ENCODE results near the gene TRIM33. TPM values are rescaled to one million over a fixed set of nuclear protein-coding genes. Genes with fewer than 3 reads are reported as not detected.
A peak's percentile ranks its signal among the peaks of the same experiment; 100 is the strongest.

The TRIM33 gene
- total and polyA plus RNA-seq, 10 of the 15 experiments (the other 5 are each of a cell fraction or from before 2014, with no cell fraction given), result 9.0 to 40.3 (median 22.0) TPM

DNA sequence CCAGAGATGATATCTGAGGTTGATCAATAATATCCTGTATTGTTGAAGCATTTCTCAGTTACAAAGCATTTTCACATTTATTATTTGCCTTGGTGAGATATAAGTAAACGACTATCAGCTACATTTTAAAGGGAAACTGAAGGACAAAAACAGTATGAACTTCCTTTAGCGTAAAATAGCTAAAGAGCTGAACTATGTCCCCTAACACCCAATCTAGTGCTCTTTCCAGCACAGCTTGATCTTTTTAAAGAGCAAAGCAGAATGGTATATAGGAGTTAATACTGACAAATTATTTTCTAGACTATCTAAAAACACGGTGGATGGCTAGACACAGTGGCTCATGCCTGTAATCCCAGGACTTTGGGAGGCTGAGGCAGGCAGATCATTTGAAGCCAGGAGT lies 3.5 kb downstream of the TRIM33 start:
- peaks cover 0 to 3% of the 10 kb centered on the region in 2 experiments; a peak in 1 of 4 replicates for H3K36me3 ChIP-seq (ENCODE audit: control insufficient read depth in 2 of 2, insufficient read depth in 2 of 2, low read length in 1 of 2)
- ChIA-PET SMC1A (ENCODE audit: uncharacterized antibody, unreplicated experiment) (interaction anchor here (1.0 to 2.5 kb wide), 6 partner anchors 11 to 84 kb away, joined by 3 to 13 read pairs (median 6); no protein-coding TSS in a partner anchor), CTCF (interaction anchor here (0.7 to 1.7 kb wide), 2 partner anchors 16 to 40 kb away, joined by 3 to 5 read pairs; no protein-coding TSS in a partner anchor), POLR2A (interaction anchor here (0.5 to 0.7 kb wide), 2 partner anchors 19 to 580 kb away, joined by 3 to 4 read pairs; no protein-coding TSS in a partner anchor), RAD21 (ENCODE audit: unreplicated experiment) (interaction anchor here (1.1 to 1.8 kb wide), 2 partner anchors 40 to 48 kb away, joined by 3 to 4 read pairs; no protein-coding TSS in a partner anchor)
- no peak overlapping the region for H3K9ac ChIP-seq (ENCODE audit: control insufficient read depth, insufficient read depth, low read length)
- intact Hi-C loops (cut with micrococcal nuclease; ENCODE audit: unreplicated experiment), result no loop called here
- no peaks in the 10 kb centered on the region for H3K27me3 ChIP-seq (replicated peaks in 1 of 2; ENCODE audit: control insufficient read depth in 2 of 2, insufficient read depth in 2 of 2, low read length in 1 of 2)
- in situ Hi-C loops (cut with MboI), result no loop called here
- H3K4me2 ChIP-seq (ENCODE audit: control insufficient read depth, insufficient read depth), result peak overlapping the region; percentile 30; the same call in 1 of the 2 replicates
- H2AFZ ChIP-seq (ENCODE audit: control insufficient read depth, low read depth, low read length), result no peak overlapping the region
- H3K4me3 ChIP-seq, result peak overlapping the region; percentile 93; the same call in 1 of the 2 replicates
- no TSS peak for BruUV-seq (replicated peaks)
- H4K20me1 ChIP-seq (ENCODE audit: control insufficient read depth, insufficient read depth), result no peaks in the 10 kb centered on the region; the same call in 1 of the 2 replicates
- no peak for TF ChIP-seq ZSCAN29 (IDR thresholded peaks at IDR 0.05)
- DNase-seq (ENCODE audit: low read depth, low spot score), result no peak
- FAIRE-seq, result no peak
- H3K79me2 ChIP-seq (ENCODE audit: control insufficient read depth, insufficient read depth, low read length), result peaks cover 82% of the 10 kb centered on the region
- H3K27ac ChIP-seq (ENCODE audit: control insufficient read depth, insufficient read depth), result no peak overlapping the region
- WGBS (ENCODE audit: insufficient coverage, insufficient replicate concordance, low lambda C conversion rate, missing lambda C conversion rate), result 82% methylated on average over 3 of the region's 3 CpGs
- no peaks in the 10 kb centered on the region for H3K9me3 ChIP-seq (replicated peaks; ENCODE audit: control insufficient read depth, insufficient read depth, low read length)
- ATAC-seq, result no peak
- H3K4me1 ChIP-seq (ENCODE audit: control insufficient read depth, insufficient read depth, low read length), result peaks cover 6% of the 10 kb centered on the region; the same call in 1 of the 2 replicates

DNA sequence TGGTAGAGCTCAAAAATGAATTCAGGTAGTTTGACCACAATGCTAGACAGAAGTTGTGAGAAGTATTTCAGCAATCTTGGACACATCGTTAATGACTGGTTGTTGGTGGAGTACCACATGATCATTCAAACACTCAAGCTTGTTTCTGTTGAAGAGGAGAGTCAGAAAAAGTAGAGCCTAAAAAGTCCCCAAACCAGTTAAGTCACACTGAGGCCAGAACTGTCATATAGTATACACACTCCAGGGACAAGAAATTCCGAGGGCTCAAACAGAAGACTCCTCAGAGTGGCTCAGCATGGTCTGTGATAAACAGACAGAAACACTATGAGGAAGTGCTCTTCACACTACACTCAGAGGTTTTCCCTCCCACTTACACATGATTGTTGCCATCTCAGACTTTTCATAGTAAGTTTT lies 5.8 kb downstream of the TRIM33 start:
- H3K4me2 ChIP-seq (ENCODE audit: control insufficient read depth, insufficient read depth), result 0 out of 2 replicates have a peak overlapping the region, but pooled peaks have one; percentile 30
- SMC1A ChIA-PET (ENCODE audit: uncharacterized antibody, unreplicated experiment), result interaction anchor here (0.6 kb wide), 1 partner anchor 57 kb away, joined by 3 read pairs; no protein-coding TSS in a partner anchor
- POLR2A ChIA-PET, result no interaction called here
- no peaks in the 10 kb centered on the region; the same call in 1 of the 2 replicates for H4K20me1 ChIP-seq (ENCODE audit: control insufficient read depth, insufficient read depth)
- CTCF ChIA-PET, result interaction anchor here (1.5 kb wide), 1 partner anchor 10 kb away, joined by 4 read pairs; no protein-coding TSS in a partner anchor
- H3K9ac ChIP-seq (ENCODE audit: control insufficient read depth, insufficient read depth, low read length), result no peak overlapping the region
- intact Hi-C loops (cut with micrococcal nuclease; ENCODE audit: unreplicated experiment), result no loop called here
- in situ Hi-C loops (cut with MboI), result no loop called here
- H3K27me3 ChIP-seq (replicated peaks in 1 of 2; ENCODE audit: control insufficient read depth in 2 of 2, insufficient read depth in 2 of 2, low read length in 1 of 2), result no peaks in the 10 kb centered on the region
- H3K27ac ChIP-seq (ENCODE audit: control insufficient read depth, insufficient read depth), result no peak overlapping the region
- ATAC-seq (peak; percentile 51), FAIRE-seq (no peak), DNase-seq (ENCODE audit: low read depth, low spot score) (no peak)
- H3K36me3 ChIP-seq (ENCODE audit: control insufficient read depth in 2 of 2, insufficient read depth in 2 of 2, low read length in 1 of 2), result peaks cover 0 to 3% of the 10 kb centered on the region in 2 experiments; a peak in 1 of 4 replicates
- BruUV-seq (replicated peaks), result no TSS peak
- no peak overlapping the region for H3K4me3 ChIP-seq
- H3K9me3 ChIP-seq (replicated peaks; ENCODE audit: control insufficient read depth, insufficient read depth, low read length), result no peaks in the 10 kb centered on the region; the same call in 2 of the 3 replicates
- no peak overlapping the region for H2AFZ ChIP-seq (ENCODE audit: control insufficient read depth, low read depth, low read length)
- peaks cover 84% of the 10 kb centered on the region for H3K79me2 ChIP-seq (ENCODE audit: control insufficient read depth, insufficient read depth, low read length)
- RAD21 ChIA-PET (ENCODE audit: unreplicated experiment), result no interaction called here
- H3K4me1 ChIP-seq (ENCODE audit: control insufficient read depth, insufficient read depth, low read length), result 0 out of 2 replicates have a peak, but pooled peaks cover 3% of the 10 kb centered on the region
- 100% methylated on average over 2 of the region's 2 CpGs for WGBS (ENCODE audit: insufficient coverage, insufficient replicate concordance, low lambda C conversion rate, missing lambda C conversion rate)
- peak; percentile 19; the same call in 1 of the 2 replicates for TF ChIP-seq RAD51 (IDR thresholded peaks at IDR 0.05)
- TF ChIP-seq, protein P1, sequence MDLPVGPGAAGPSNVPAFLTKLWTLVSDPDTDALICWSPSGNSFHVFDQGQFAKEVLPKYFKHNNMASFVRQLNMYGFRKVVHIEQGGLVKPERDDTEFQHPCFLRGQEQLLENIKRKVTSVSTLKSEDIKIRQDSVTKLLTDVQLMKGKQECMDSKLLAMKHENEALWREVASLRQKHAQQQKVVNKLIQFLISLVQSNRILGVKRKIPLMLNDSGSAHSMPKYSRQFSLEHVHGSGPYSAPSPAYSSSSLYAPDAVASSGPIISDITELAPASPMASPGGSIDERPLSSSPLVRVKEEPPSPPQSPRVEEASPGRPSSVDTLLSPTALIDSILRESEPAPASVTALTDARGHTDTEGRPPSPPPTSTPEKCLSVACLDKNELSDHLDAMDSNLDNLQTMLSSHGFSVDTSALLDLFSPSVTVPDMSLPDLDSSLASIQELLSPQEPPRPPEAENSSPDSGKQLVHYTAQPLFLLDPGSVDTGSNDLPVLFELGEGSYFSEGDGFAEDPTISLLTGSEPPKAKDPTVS (IDR thresholded peaks at IDR 0.05; ENCODE audit: low read depth, low read length), result no peak
- TF ChIP-seq PAX5 (IDR thresholded peaks at IDR 0.05; ENCODE audit: borderline replicate concordance, low read depth, low read length), result no peak
- TF ChIP-seq, protein P2, sequence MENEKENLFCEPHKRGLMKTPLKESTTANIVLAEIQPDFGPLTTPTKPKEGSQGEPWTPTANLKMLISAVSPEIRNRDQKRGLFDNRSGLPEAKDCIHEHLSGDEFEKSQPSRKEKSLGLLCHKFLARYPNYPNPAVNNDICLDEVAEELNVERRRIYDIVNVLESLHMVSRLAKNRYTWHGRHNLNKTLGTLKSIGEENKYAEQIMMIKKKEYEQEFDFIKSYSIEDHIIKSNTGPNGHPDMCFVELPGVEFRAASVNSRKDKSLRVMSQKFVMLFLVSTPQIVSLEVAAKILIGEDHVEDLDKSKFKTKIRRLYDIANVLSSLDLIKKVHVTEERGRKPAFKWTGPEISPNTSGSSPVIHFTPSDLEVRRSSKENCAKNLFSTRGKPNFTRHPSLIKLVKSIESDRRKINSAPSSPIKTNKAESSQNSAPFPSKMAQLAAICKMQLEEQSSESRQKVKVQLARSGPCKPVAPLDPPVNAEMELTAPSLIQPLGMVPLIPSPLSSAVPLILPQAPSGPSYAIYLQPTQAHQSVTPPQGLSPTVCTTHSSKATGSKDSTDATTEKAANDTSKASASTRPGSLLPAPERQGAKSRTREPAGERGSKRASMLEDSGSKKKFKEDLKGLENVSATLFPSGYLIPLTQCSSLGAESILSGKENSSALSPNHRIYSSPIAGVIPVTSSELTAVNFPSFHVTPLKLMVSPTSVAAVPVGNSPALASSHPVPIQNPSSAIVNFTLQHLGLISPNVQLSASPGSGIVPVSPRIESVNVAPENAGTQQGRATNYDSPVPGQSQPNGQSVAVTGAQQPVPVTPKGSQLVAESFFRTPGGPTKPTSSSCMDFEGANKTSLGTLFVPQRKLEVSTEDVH (IDR thresholded peaks at IDR 0.05; ENCODE audit: low read depth, partially characterized antibody), result no peak
- TF ChIP-seq BRCA1 (IDR thresholded peaks at IDR 0.05; ENCODE audit: low read depth, low read length), result no peak
- 0 out of 2 replicates have a peak, but pooled peaks have one; percentile 55 for TF ChIP-seq NFXL1 (IDR thresholded peaks at IDR 0.05; ENCODE audit: borderline replicate concordance)
- TF ChIP-seq JUND (IDR thresholded peaks at IDR 0.05; ENCODE audit: low read depth, low read length), result no peak
- peak in 1 of 2 experiments; percentile 59; a peak in 1 of 4 replicates for TF ChIP-seq ETV6 (conservative IDR thresholded peaks at IDR 0.05 in 1 of 2, IDR thresholded peaks at IDR 0.05 in 1 of 2; ENCODE audit: borderline replicate concordance in 1 of 2, low read depth in 1 of 2)
- peak; percentile 84 for TF ChIP-seq SPI1 (IDR thresholded peaks at IDR 0.05; ENCODE audit: borderline replicate concordance, insufficient read depth, low read depth, low read length)
- TF ChIP-seq JUNB (IDR thresholded peaks at IDR 0.05), result no peak
- TF ChIP-seq SIN3A (IDR thresholded peaks at IDR 0.05; ENCODE audit: low read depth, low read length), result no peak
